Esophagus muscularis mucosa (tissue), 4 donors: ENCODE results near the gene DENND6B. TPM values are rescaled to one million over a fixed set of nuclear protein-coding genes. Genes with fewer than 3 reads are reported as not detected.
A peak's percentile ranks its signal among the peaks of the same experiment; 100 is the strongest.

ENCODE experiments used
- DNase-seq: peaks from one replicate; pipeline ENCODE4 v3.0.0-alpha.2; 2017; ENCODE audit errors: extremely low spot score
- H3K27ac ChIP-seq, 4 donors: fragments of 200-600 bp; sonication (generic); replicated peaks in 1 of 4; 1 replicate in 3 of 4; 2 replicates in 1 of 4; pipeline ENCODE4 v1.5.1; 2016 to 2019; ENCODE audit warnings: mild to moderate bottlenecking in 1 of 4
- H3K27me3 ChIP-seq, 4 donors: fragments of 200-600 bp; sonication (generic); one replicate each; pipeline versions ENCODE4 v1.5.1 to v1.6.0; 2016 to 2019
- H3K36me3 ChIP-seq, 4 donors: fragments of 200-600 bp; sonication (generic); one replicate each; pipeline ENCODE4 v1.5.1; 2016 to 2019
- H3K4me1 ChIP-seq, 4 donors: fragments of 200-600 bp; sonication (generic); one replicate each; pipeline ENCODE4 v1.5.1; 2016 to 2019
- H3K4me3 ChIP-seq, 4 donors: fragments of 200-600 bp; sonication (generic); 1 replicate in 2 of 4; 2 replicates in 2 of 4; pipeline ENCODE4 v1.5.1; 2016 to 2019; ENCODE audit warnings: mild to moderate bottlenecking in 4 of 4, moderate library complexity in 1 of 4
- H3K9me3 ChIP-seq, 4 donors: fragments of 200-600 bp; sonication (generic); 1 replicate in 3 of 4; 2 replicates in 1 of 4; pipeline ENCODE4 v1.5.1; 2016 to 2019
- CTCF ChIP-seq, 3 experiments: fragments of 200-600 bp in 2 of 3; fragments of 450-650 bp in 1 of 3; sonication (generic) in 2 of 3; IDR thresholded peaks; one replicate each; pipeline ENCODE4 v1.5.1; 2017 to 2019; ENCODE audit warnings: antibody characterized with exemption in 3 of 3, mild to moderate bottlenecking in 2 of 3, moderate library complexity in 1 of 3
- EP300 ChIP-seq: sonication (generic); formaldehyde crosslinking; IDR thresholded peaks from one replicate; pipeline ENCODE4 v1.6.1; 2017; ENCODE audit warnings: antibody characterized with exemption
- POLR2A ChIP-seq: fragments of 450-650 bp; IDR thresholded peaks from one replicate; pipeline ENCODE4 v1.6.1; 2017; ENCODE audit warnings: antibody characterized with exemption, moderate library complexity, mild to moderate bottlenecking, low read depth
- POLR2AphosphoS5 ChIP-seq, 2 donors: sonication (generic); formaldehyde crosslinking; IDR thresholded peaks; one replicate each; pipeline ENCODE4 v1.6.1; 2017; ENCODE audit warnings: antibody characterized with exemption in 2 of 2
- WGBS: methylation state at CpG from one replicate; pipeline ENCODE4 v1.1.5; 2018; 5-methylcytosine and 5-hydroxymethylcytosine counted together
- intact Hi-C: fragments of 100-400 bp; cut with DNase I; formaldehyde crosslinking; loops from one replicate; pipeline ENCODE4 v1.15.1; 2023
- total RNA-seq, 4 donors: library from RNA; depleted of rRNA; stranded (reverse); fragments of >200 nt; gene quantifications; one replicate each; pipeline versions ENCODE4 v1.1.0 to v1.2.1, GENCODE V29; 2016

DENND6B gene
- total RNA-seq, 4 donors from 2014 or later = 1.7 to 3.8 (median 2.5) TPM

- WGBS = 90% methylated on average over 15 of the region's 30 CpGs
- intact Hi-C loops = no loop called here
- peaks cover 10 to 18% (median 11%) of the 10 kb centered on the region in 4 donors for H3K4me1 ChIP-seq
- H3K27me3 ChIP-seq = no peaks in the 10 kb centered on the region
- H3K27ac ChIP-seq = no peak overlapping the region
- no peak for DNase-seq
- no peaks in the 10 kb centered on the region for H3K9me3 ChIP-seq
- H3K4me3 ChIP-seq = no peak overlapping the region
- TF ChIP-seq POLR2AphosphoS5 (IDR thresholded peaks at IDR 0.05) (no peak), EP300 (no peak), CTCF (IDR thresholded peaks at IDR 0.05) (no peak), POLR2A (no peak)
- peaks cover 89 to 96% (median 96%) of the 10 kb centered on the region in 4 donors for H3K36me3 ChIP-seq
Measured at GRCh38 chr22:50283821-50284220, 43.0 kb downstream of the DENND6B start.

- Histone ChIP-seq H3K36me3 (peaks cover 90 to 96% (median 96%) of the 10 kb centered on the region in 4 donors), H3K9me3 (no peaks in the 10 kb centered on the region), H3K4me3 (no peak overlapping the region), H3K27ac (peak overlapping the region in 2 of 4 donors; percentile 44 to 50), H3K4me1 (peaks cover 10 to 16% (median 11%) of the 10 kb centered on the region in 4 donors), H3K27me3 (no peaks in the 10 kb centered on the region)
- TF ChIP-seq EP300 (no peak), POLR2A (no peak), CTCF (IDR thresholded peaks at IDR 0.05) (no peak), POLR2AphosphoS5 (IDR thresholded peaks at IDR 0.05) (no peak)
- 82% methylated on average over 28 of the region's 45 CpGs for WGBS
- no peak for DNase-seq
- intact Hi-C loops = no loop called here
Measured at GRCh38 chr22:50282361-50283155, 44.3 kb downstream of the DENND6B start.

- H3K36me3 ChIP-seq = peaks cover 90 to 96% (median 96%) of the 10 kb centered on the region in 4 donors
- DNase-seq = no peak
- peaks cover 10 to 13% (median 11%) of the 10 kb centered on the region in 4 donors for H3K4me1 ChIP-seq
- no peaks in the 10 kb centered on the region for H3K27me3 ChIP-seq
- no peak overlapping the region for H3K4me3 ChIP-seq
- intact Hi-C loops = no loop called here
- no peak for TF ChIP-seq POLR2A
- TF ChIP-seq POLR2AphosphoS5 (IDR thresholded peaks at IDR 0.05) = no peak
- TF ChIP-seq CTCF (IDR thresholded peaks at IDR 0.05) = no peak
- no peak for TF ChIP-seq EP300
- 76% methylated on average over 5 of the region's 25 CpGs for WGBS
- peak overlapping the region in 2 of 4 donors; percentile 18 to 50 for H3K27ac ChIP-seq
- H3K9me3 ChIP-seq = no peaks in the 10 kb centered on the region
Measured at GRCh38 chr22:50281957-50282356, 44.9 kb downstream of the DENND6B start.

- H3K27me3 ChIP-seq = no peaks in the 10 kb centered on the region
- no peaks in the 10 kb centered on the region for H3K9me3 ChIP-seq
- no peak overlapping the region for H3K27ac ChIP-seq
- 94% methylated on average over 35 of the region's 36 CpGs for WGBS
- no peak overlapping the region for H3K4me3 ChIP-seq
- no peak for TF ChIP-seq POLR2AphosphoS5 (IDR thresholded peaks at IDR 0.05)
- TF ChIP-seq POLR2A = no peak
- TF ChIP-seq EP300 = no peak
- TF ChIP-seq CTCF (IDR thresholded peaks at IDR 0.05) = no peak
- peaks cover 87 to 96% (median 96%) of the 10 kb centered on the region in 4 donors for H3K36me3 ChIP-seq
- DNase-seq = no peak
- intact Hi-C loops = no loop called here
- peaks cover 10 to 16% (median 12%) of the 10 kb centered on the region in 4 donors for H3K4me1 ChIP-seq
Measured at GRCh38 chr22:50281384-50281760, 45.4 kb downstream of the DENND6B start.
